ENCODE measurements around the gene ISM1. TPM values are rescaled to one million over a fixed set of nuclear protein-coding genes. Genes with fewer than 3 reads are reported as not detected.

ISM1 gene
- total and polyA plus RNA-seq, 7 experiments from 2014 or later: 1.6 to 3.2 (median 2.4) TPM

Other genes starting within 250 kb of the ISM1 start
- gene SPTLC3, start 212.3 kb upstream of the ISM1 start, total RNA-seq: 1 to 10 TPM in 1 of 5 experiments, under 1 TPM in 4; 0.24 to 2.4 (median 0.71) TPM
- gene SPTLC3, start 212.3 kb upstream of the ISM1 start, polyA plus RNA-seq: 1 to 10 TPM; 1.1 to 1.4 TPM

Measured in naive thymus-derived CD4-positive, alpha-beta T cell (primary cell).